GM19328 (cell line): ENCODE results near the gene TMTC2.

Experiments used
- ATAC-seq: cut with Tn5 transposase; IDR thresholded peaks from one replicate; pipeline ENCODE4 v1.9.1; 2021; ENCODE audit warnings: mild to moderate bottlenecking, moderate library complexity; ENCODE audit not compliant: unreplicated experiment

TMTC2 gene

GRCh38 chr12:82877963-82878362 is 191.3 kb downstream of the TMTC2 start:
- no peak for ATAC-seq

DNA sequence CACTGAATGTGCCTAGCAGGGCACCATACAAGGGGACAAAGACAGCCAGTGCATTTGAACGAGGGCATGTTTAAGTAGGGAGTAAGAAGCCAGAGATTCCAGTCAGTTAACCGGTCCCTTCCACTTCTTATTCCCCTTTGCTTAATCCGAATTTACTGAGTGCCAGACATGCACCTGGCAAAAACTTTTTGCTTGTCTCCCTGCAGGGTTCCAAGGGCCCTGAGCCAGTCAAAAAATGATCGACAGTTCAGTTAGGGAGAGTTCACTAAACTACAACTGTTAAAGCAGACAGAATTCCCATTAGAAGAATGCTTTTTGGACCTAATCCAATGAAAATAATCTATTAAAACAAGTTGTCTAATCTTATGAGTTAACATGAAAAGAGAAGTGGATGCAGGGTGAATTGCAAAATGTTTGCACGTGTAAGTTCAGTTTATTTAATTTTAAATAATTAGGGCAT is 193.8 kb downstream of the TMTC2 start:
- no peak for ATAC-seq

GRCh38 chr12:82883394-82884355 is 197.0 kb downstream of the TMTC2 start:
- no peak for ATAC-seq

GRCh38 chr12:82886671-82887340 is 200.1 kb downstream of the TMTC2 start:
- no peak for ATAC-seq

GRCh38 chr12:82893896-82894295 is 207.2 kb downstream of the TMTC2 start:
- no peak for ATAC-seq

DNA sequence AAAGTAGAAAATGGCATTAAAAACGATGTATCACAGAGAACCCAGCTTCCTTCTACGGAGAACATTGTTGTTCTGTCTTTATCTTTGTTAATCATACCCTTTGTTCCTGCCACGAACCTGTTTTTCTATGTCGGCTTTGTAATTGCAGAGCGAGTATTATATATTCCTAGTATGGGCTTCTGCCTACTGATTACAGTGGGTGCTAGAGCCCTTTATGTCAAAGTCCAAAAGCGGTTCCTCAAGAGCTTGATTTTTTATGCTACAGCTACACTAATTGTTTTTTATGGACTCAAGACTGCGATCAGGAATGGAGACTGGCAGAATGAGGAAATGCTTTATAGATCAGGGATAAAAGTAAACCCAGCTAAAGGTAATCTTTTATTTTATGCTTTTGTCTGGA is 209.6 kb downstream of the TMTC2 start:
- no peak for ATAC-seq

GRCh38 chr12:82896979-82897378 is 210.3 kb downstream of the TMTC2 start:
- no peak for ATAC-seq

GRCh38 chr12:82898441-82898840 is 211.7 kb downstream of the TMTC2 start:
- no peak for ATAC-seq

- no peak for ATAC-seq
These were observed 217.6 kb downstream of the TMTC2 start for GRCh38 chr12:82904219-82904790.

DNA sequence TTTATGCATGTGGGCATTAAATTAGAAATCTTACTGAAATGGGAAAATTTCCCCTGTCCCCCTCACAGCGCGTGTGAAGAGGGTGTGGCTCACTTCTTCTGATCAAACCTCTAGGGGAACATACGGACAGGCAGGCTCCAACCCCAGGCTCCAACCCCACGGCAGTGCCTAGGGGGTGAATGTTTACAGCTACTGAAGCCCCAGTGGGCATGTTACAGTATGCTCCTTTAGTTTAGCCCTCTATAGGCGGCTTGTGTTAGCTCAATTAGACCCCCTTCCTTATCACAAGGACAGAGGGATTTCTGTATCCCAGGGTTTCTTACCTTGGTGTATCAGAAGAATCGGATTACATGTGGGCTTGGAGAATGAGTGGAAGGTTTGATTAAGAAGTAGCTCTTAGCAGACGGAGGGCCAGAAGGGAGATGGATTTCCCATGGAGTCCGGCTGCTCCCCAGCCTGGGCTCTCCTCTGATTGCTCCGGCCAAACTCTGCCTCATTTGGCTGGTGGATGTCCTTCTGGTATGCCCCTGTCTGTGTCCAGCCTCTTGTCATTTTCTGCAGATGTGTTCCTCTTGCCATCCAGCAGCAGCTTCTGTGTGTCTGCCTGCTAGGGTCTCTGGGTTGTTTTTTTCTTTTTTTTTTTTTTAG is 223.7 kb downstream of the TMTC2 start:
- no peak for ATAC-seq

DNA sequence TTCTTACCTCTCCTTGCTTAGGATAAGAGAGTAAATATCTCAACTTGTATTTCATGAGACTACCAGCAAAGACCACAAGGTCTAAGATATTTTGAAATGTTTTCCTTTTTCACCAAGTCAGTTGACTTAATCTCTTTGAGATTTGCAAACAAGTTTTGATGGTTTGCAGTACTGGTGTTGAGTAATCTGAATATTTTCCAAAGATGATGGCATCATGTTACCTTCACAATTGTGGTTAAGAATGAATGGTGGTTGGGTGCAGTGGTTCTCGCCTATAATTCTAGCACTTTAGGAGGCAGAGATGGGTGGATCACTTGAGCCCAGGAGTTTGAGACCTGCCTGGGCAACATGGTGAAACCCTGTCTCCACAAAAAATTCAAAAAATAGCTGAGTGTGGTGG is 225.7 kb downstream of the TMTC2 start:
- no peak for ATAC-seq

GRCh38 chr12:82919388-82920054 is 232.8 kb downstream of the TMTC2 start:
- ATAC-seq, result no peak

GRCh38 chr12:82923935-82924334 is 237.2 kb downstream of the TMTC2 start:
- ATAC-seq, result no peak

- no peak for ATAC-seq
These were observed 239.9 kb downstream of the TMTC2 start for GRCh38 chr12:82926630-82927029.

GRCh38 chr12:82930301-82930700 is 243.6 kb downstream of the TMTC2 start:
- ATAC-seq, result no peak

GRCh38 chr12:82931349-82932116 is 244.8 kb downstream of the TMTC2 start:
- ATAC-seq, result no peak

DNA sequence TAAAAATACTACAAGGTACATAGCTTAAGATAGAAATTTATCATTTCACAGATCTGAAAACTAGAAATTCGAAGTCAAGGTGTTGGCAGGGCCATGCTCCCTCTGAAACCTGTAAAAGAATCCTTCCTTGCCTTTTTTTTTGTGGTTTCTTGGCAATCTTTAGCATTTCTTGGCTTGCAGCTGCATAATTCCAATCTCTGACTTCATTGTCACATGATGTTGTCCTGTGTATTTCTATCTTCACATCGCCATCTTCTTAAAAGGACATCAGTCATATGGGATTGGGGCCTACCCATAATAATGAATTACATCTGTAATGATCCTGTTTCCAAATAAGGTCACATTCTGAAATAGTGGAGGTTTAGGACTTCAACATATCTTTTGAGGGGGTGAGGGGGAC is 250.4 kb downstream of the TMTC2 start:
- ATAC-seq, result no peak

- no peak for ATAC-seq
These were observed 255.8 kb downstream of the TMTC2 start for GRCh38 chr12:82942521-82942920.

DNA sequence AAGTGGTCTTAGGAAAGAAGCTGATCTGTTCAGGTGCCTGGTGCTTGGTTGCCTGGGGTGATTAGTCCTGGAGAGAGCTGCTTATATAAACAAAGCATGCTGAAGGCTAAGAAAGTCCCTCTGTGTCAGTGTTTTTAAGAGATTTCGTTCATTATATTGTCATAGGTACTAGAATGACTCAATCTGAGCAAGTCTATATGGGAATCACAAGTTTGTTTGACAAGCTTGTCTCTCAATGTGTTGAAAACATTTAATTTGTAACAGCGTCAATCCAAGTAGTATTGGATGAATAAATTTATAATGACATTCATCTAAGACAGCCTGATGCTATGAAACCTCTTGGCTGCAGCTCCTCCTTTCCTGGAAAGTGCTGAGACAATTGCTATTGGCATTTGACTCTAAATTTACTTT is 256.3 kb downstream of the TMTC2 start:
- ATAC-seq, result no peak

- no peak for ATAC-seq
These were observed 261.8 kb downstream of the TMTC2 start for GRCh38 chr12:82948491-82948890.
